NT2/D1 (cell line): ENCODE data around the gene GOLGA8B.
"Not testable (repeated sequence)": the region's sequence is repeated elsewhere in the genome, so short reads cannot be mapped to it uniquely, and the experiment has no call there.

ENCODE experiments used
- DNase-seq: peaks from one replicate; pipeline ENCODE4 v3.0.0-alpha.2; 2011; ENCODE audit warnings: low read depth, low spot score
- H3K27me3 ChIP-seq: 2 replicates; pipeline ENCODE4 v1.6.0; 2011; ENCODE audit warnings: mild to moderate bottlenecking; ENCODE audit not compliant: insufficient read length, insufficient read depth
- H3K36me3 ChIP-seq: 2 replicates; pipeline ENCODE4 v1.6.1; 2011; ENCODE audit warnings: mild to moderate bottlenecking, low read length, mixed read lengths; ENCODE audit not compliant: insufficient read depth, insufficient read length
- H3K4me1 ChIP-seq: 2 replicates; pipeline ENCODE4 v1.5.1; 2011; ENCODE audit not compliant: insufficient read depth, insufficient read length
- H3K4me3 ChIP-seq: 2 replicates; pipeline ENCODE4 v1.5.1; 2011; ENCODE audit warnings: low read depth; ENCODE audit not compliant: insufficient read length
- H3K9ac ChIP-seq: 2 replicates; pipeline ENCODE4 v1.6.0; 2011; ENCODE audit warnings: low read depth; ENCODE audit not compliant: insufficient read length
- H3K9me3 ChIP-seq: 2 replicates; pipeline ENCODE4 v1.5.1; 2011; ENCODE audit warnings: mild to moderate bottlenecking, low read length; ENCODE audit not compliant: insufficient read depth
- SUZ12 ChIP-seq: IDR thresholded peaks from 2 replicates; pipeline ENCODE4 v1.6.1; 2011; ENCODE audit not compliant: insufficient read length, insufficient read depth; ENCODE audit errors: extremely low read depth
- YY1 ChIP-seq: IDR thresholded peaks from 2 replicates; pipeline ENCODE4 v1.6.1; 2011; ENCODE audit not compliant: insufficient read length, insufficient read depth
- ZNF274 ChIP-seq: IDR thresholded peaks from 2 replicates; pipeline ENCODE4 v1.6.1; 2011; ENCODE audit warnings: mild to moderate bottlenecking, low read depth, low read length

GOLGA8B gene

GRCh38 chr15:34581043-34581365, 2.4 kb downstream of the GOLGA8B start:
- H3K9ac ChIP-seq, result no peak overlapping the region
- H3K4me3 ChIP-seq, result no peak overlapping the region
- H3K36me3 ChIP-seq, result no peaks in the 10 kb centered on the region
- H3K4me1 ChIP-seq, result no peaks in the 10 kb centered on the region
- no peaks in the 10 kb centered on the region for H3K9me3 ChIP-seq
- DNase-seq, result no peak
- no peak for TF ChIP-seq ZNF274
- TF ChIP-seq YY1, result no peak
- TF ChIP-seq SUZ12, result no peak
- H3K27me3 ChIP-seq, result peaks cover 15% of the 10 kb centered on the region

GRCh38 chr15:34580251-34581042, 3.0 kb downstream of the GOLGA8B start:
- H3K9ac ChIP-seq, H3K9me3 ChIP-seq, H3K36me3 ChIP-seq, H3K4me3 ChIP-seq, H3K4me1 ChIP-seq, DNase-seq: not testable (repeated sequence)
- H3K27me3 ChIP-seq, result peaks cover 15% of the 10 kb centered on the region

DNA sequence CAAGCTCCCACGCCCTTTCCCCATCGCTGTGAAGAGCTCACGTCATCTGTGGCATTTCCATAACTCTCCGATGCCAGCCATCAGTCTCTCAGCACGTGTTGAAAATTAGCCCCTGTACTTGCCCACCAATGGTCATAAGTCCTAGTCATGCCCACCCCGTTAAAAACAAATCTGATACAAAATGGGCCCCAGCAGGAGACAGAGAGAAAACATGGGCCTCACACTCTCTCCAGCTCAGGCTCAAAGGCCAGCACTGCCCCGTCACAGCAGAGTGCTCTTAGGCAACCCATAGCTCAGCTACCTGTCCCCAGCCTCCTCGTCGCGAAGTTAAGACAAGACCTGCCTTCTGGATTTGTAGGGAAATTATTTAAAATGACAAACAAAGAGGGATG, 5.2 kb downstream of the GOLGA8B start:
- no peak overlapping the region for H3K9ac ChIP-seq
- H3K36me3 ChIP-seq, result no peaks in the 10 kb centered on the region
- H3K27me3 ChIP-seq, result no peaks in the 10 kb centered on the region
- H3K4me3 ChIP-seq, result no peak overlapping the region
- H3K9me3 ChIP-seq, result no peaks in the 10 kb centered on the region
- TF ChIP-seq SUZ12 (no peak), ZNF274 (no peak), YY1 (no peak)
- no peak for DNase-seq
- H3K4me1 ChIP-seq, result no peaks in the 10 kb centered on the region

DNA sequence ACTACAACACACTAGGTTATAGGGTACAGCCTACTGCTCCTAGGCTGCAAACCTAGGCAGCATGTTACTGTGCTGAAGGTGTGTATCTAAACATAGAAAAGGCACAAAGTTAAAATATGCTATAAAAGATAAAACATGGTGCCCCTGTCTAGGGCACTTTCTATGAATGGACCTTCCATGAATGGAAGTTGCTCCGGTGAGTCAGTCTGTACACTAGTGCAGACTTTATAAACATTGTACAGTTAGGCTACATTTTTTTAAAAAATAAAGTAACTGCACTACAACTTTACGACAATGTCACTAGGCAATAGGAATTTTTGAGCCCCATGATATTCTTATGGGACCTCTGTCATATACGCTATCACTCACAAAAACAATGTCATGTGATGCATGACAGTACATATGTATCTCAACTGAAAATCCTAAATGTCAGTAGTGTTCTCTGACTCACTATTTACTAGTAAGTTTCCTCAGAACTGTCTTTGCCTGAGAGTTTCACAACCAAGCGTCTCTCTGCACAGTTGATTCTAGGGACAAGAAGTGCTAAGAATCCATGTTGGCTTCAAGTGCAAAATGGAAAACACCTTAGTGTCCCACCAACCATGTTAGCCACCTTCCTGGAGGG, 5.7 kb downstream of the GOLGA8B start:
- H3K4me1 ChIP-seq, H3K9me3 ChIP-seq, H3K9ac ChIP-seq, H3K27me3 ChIP-seq, H3K4me3 ChIP-seq, DNase-seq, H3K36me3 ChIP-seq: not testable (repeated sequence)

GRCh38 chr15:34575035-34575434, 8.4 kb downstream of the GOLGA8B start:
- not testable (repeated sequence) for H3K4me1 ChIP-seq, H3K4me3 ChIP-seq, DNase-seq, H3K9ac ChIP-seq, H3K27me3 ChIP-seq, H3K9me3 ChIP-seq, H3K36me3 ChIP-seq

GRCh38 chr15:34572921-34573320, 10.5 kb downstream of the GOLGA8B start:
- not testable (repeated sequence) for DNase-seq, H3K9me3 ChIP-seq, H3K9ac ChIP-seq, H3K4me3 ChIP-seq, H3K36me3 ChIP-seq, H3K27me3 ChIP-seq, H3K4me1 ChIP-seq

- H3K4me1 ChIP-seq, H3K9ac ChIP-seq, H3K4me3 ChIP-seq, DNase-seq, H3K36me3 ChIP-seq, H3K9me3 ChIP-seq, H3K27me3 ChIP-seq: not testable (repeated sequence)
Measured at GRCh38 chr15:34572019-34572641, 11.3 kb downstream of the GOLGA8B start.

DNA sequence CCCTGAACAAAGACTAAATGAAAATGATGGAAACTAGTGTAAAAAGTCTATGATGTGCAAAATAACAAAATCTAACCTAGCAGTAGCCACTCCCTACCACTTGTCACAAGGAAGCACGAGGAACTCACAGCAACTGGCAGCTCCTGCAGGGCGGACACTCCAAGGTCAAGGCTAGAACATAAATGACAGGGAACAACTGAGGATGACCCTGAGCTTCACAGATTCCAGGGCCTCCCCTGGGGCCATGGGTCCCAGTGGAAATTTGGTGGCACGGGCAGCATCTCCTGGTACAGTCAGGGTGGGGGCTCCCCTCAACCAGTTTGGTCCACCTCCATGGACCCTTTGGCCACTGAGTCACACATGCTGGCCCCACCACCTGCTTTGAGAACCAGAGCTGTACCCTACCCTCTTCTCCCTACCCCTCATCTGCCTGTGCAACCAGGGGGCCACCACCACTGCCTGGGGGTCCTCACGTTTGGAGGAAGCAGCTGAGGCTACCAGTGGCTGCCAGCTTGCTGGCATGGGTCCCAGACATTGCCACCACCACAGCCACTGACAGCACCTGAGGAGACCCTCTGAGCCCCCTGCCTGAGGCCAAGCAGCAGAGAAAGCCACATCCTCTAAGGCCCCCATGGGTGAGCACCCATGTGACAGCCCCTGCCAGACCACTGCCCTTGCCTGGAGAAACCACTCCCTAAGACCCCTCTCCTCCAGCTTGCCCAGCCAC, 13.6 kb downstream of the GOLGA8B start:
- not testable (repeated sequence) for H3K27me3 ChIP-seq, H3K4me3 ChIP-seq, H3K9ac ChIP-seq, H3K4me1 ChIP-seq, H3K9me3 ChIP-seq, DNase-seq, H3K36me3 ChIP-seq

DNA sequence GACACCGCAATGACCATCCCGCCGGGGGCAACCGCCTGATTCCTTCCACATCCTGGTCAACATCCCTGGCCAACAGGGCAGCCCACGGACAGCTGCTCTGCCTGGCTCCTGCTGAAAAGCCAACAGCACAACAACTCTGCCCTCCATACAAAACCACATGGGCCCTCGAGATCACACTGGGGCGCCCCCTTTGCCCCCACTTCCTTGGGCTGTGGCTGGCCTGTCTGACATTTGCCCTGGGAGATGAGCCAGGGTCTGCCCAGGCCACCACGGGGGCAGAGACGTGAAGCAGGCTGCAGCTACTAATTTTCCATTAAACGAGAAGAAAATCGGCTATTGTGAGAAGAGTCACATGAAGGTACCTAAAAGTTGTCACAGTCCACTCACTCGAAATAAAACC, 16.3 kb downstream of the GOLGA8B start:
- H3K36me3 ChIP-seq, H3K4me1 ChIP-seq, DNase-seq: not testable (repeated sequence)

DNA sequence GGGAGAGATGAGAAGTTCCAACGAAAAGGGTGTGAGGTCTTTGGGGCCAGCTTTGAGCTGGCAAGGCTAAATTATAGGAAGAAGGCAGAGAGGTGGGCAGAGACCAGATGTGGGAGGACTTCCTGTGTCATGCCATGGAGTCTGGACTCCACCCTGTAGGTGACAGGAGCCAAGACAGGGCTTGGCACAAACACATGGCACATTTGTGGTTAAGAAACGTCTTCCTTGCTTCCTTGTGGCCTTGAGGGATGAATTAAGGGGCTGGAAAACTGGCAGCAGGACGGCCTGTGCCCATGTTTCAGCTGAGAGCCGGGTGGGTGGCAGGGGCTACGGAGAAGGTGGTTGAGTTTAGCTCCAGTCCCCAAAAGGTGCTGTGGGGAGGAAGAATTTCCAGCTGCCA, 18.7 kb downstream of the GOLGA8B start:
- not testable (repeated sequence) for H3K27me3 ChIP-seq, H3K36me3 ChIP-seq, H3K4me3 ChIP-seq, DNase-seq, H3K9me3 ChIP-seq, H3K4me1 ChIP-seq, H3K9ac ChIP-seq

More for the DNA sequence above, 16.3 kb downstream of the GOLGA8B start:
- H3K27me3 ChIP-seq, H3K4me3 ChIP-seq, H3K9ac ChIP-seq, H3K9me3 ChIP-seq: not testable (repeated sequence)

DNA sequence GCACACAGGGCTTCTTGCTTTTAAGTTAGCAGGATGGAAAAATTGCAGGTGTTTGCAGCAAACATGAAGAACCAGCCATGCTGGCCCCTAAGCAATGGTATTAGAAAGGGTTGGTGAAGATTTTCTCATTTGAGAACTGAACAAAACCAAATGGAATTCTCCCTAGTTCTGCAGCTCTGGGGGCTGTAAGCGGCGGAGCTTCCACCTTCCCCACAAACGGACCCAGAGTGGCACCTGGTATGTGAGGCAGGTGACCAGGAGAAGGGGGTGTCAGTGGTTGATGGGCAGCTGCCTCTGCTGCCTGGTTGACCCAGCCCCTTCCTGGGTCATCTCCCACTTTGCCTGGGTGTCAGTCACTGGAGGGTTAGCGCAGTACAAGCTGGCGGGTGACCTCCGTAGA, 22.6 kb downstream of the GOLGA8B start:
- not testable (repeated sequence) for H3K9me3 ChIP-seq, H3K9ac ChIP-seq, H3K4me1 ChIP-seq, DNase-seq, H3K4me3 ChIP-seq, H3K36me3 ChIP-seq, H3K27me3 ChIP-seq
